Stimulated activated CD8-positive, alpha-beta memory T cell treated with anti-CD3 and anti-CD28 coated beads, Interleukin-4, amount 100 ng/mL, for 1 hour (primary cell): Measurements from ENCODE around the gene HRH2.
"Not testable (repeated sequence)": the region's sequence is repeated elsewhere in the genome, so short reads cannot be mapped to it uniquely, and the experiment has no call there.

Experiments
- DNase-seq, 2 donors: peaks; one replicate each; pipeline ENCODE4 v3.0.0-alpha.2; 2020; ENCODE audit warnings: low read depth in 2 of 2, low spot score in 1 of 2

The HRH2 gene

DNA sequence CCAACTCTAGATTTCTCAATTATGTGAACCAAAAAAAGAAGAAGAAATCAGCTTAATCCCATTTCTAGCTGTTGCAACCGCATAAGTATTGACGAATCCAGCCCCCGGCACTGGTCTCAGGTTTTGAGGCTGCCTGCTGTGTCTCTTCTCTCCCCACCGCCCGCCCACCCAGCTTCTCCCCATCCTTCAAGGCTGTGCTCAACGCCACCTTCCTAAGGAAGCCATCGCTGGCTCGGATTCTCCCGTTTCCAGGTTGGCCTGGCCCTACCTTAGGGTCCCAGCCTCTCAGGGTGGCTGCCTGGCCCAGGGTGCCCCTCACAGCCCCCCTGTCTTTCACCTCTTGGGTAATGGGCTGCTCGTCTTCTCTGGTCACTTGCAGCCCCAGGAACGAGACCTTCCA, 77.8 kb downstream of the HRH2 start:
- DNase-seq, result no peak

GRCh38 chr5:175736652-175737051, 78.8 kb downstream of the HRH2 start:
- no peak for DNase-seq

GRCh38 chr5:175737481-175737880, 79.6 kb downstream of the HRH2 start:
- no peak for DNase-seq

GRCh38 chr5:175738126-175738525, 80.3 kb downstream of the HRH2 start:
- DNase-seq, result no peak

- DNase-seq, result no peak
Observed at GRCh38 chr5:175738602-175739133, 80.8 kb downstream of the HRH2 start.

GRCh38 chr5:175740014-175740413, 82.1 kb downstream of the HRH2 start:
- no peak for DNase-seq

DNA sequence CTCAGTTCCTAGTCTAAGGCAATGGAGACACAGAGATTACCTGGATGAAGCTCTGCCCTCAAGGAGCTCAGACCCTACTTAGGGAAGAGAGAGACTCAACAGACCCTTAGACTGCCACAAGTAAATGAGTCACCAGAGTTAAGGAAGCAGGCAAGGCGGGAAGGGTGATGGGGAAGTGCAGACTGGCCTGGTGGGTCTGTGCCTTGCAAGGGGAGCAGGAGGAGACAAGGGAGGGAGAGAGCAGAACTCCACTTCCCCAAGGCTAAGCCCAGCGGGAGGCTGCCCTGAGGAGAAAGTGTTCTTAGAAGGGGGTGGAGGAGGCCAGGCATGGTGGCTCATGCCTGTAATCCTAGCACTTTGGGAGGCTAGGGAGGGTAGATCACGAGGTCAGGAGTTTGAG, 83.7 kb downstream of the HRH2 start:
- no peak for DNase-seq

DNA sequence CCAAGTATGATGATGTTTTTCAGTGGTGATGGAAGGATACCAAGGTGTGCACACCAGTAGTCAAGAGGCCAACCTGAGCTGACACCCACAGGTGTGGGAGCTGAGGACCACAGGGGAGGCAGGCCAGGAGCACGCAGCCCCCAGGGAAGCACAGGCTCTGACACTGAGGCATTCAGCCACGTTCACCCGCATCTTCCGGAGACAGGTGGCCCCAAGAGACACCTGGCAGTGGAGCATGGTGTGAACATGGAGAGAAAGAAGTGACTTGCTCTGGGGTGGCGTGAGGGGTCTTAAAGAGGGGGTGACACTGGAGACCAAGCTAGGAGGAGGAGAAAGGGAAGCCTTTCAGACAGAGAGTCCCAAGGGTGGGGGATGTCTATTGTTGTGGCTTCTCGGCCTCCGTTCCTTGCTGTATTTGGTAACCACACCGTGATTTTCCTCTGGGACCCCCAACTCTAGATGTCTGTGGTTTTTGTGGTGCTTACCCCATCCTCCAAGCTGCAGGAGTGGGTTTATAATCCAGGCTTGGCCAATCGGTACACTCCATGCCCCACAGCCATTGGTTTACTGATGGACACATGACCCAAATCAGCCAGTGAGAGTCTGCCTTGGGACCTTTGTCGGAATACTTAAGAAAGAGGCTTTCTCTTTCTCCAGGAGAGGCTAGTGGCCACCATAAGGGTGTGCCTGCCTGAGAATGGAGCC, 84.6 kb downstream of the HRH2 start:
- no peak for DNase-seq

DNA sequence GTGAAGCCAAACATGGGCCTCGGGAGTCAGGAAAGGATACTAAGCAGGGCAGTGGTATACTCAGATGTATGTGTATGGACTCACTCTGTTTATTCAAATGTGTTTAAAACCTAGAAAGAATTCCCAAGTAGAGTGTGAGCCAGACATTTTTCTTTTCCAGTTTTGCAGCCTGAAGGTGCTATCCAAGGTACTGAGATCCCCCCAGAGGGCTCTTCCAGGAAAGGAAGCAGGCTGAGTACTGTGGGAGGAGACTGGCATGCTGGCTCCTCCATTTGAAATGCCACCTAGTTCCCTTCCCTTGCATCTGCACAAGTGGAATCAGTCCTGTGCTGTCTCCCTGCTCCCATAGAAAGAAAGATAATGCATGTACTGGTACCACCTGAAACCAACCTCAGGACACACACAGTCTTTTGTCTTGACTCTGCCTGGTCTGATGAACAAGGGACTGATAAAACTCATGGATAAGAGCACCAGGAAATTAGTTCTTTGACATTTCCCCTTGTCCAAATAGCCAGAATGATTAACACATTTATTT, 85.9 kb downstream of the HRH2 start:
- no peak for DNase-seq

DNA sequence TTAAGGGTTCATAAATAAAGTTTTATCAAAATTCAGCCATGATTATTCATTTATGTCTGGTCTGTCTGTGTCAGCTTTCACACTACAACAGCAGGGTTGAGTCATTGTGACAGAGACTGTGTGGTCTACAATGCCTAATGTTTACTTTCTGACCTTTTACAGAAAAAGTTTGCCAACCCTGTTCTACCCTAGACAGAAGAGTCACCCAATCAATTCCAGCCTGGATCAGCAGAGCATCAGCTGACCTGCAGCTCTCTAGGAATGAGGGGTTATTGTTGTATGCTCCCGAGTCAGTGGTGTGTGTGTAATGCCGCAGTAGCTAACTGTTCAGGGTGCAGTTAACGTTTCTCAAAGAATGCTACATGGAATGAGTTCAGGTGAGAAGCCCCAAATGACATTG, 87.3 kb downstream of the HRH2 start:
- no peak for DNase-seq

DNA sequence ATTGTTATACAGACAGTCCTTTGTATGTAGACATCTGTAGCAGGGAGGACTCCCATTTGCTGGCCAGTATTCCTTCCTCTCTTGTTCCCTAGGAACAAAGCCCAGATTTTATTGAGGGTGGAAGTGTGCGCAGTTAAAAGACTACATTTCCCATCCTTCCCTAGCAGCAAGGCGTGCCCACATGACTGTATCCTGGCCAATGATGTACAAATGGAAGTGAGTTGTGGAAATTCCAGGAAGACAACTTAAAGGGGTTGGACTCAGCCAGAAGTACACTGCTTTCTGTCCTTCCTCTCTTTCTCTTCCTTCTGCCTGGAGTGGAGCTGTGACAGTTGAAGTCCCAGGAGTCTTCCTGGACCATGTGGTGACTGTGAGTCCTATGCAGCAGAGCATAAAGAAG, 89.0 kb downstream of the HRH2 start:
- DNase-seq, result no peak

- no peak for DNase-seq
Observed at GRCh38 chr5:175747539-175748060, 89.7 kb downstream of the HRH2 start.

GRCh38 chr5:175748650-175749049, 90.8 kb downstream of the HRH2 start:
- no peak for DNase-seq

DNA sequence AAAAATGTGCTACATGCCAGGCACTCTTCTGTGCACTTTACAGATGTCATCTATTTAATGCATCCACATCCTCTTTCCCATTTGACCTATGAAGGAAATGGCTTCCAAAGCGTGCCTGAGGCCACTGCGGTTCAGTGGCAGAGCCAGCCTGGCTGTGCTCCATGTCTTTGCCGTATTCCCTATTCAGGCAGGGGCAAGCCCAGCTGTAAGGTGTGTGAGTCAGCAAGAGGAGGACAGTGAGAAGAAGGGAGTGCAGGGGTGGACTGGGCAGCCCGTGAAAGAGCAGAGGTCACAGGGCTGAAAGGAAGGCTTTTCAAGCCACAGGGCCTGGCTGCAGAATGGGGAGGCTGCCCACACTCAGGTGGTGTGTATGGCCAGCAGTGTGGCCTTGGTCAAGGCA, 91.7 kb downstream of the HRH2 start:
- no peak for DNase-seq

- DNase-seq, result no peak
Observed at GRCh38 chr5:175750511-175750931, 92.7 kb downstream of the HRH2 start.

DNA sequence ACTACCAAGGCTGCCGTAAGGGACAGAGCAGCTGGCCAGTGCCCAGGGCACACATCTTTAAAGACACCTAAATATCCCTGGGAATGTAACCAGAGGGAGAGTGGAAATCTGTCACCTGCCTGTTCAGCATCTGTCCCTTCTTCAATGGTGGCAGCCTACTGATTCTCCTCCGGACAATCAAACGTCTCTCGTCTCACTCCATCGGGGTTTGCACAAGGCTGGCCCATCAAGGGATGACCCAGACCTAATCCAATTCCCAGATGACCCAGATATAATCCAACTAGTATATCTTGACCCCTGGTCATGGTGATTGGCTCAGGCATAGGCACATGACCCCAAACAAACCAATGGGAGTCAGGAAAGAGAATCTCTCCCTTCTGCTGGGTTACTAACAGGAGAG, 93.5 kb downstream of the HRH2 start:
- no peak for DNase-seq

- no peak for DNase-seq
Observed at GRCh38 chr5:175752826-175753535, 95.1 kb downstream of the HRH2 start.

DNA sequence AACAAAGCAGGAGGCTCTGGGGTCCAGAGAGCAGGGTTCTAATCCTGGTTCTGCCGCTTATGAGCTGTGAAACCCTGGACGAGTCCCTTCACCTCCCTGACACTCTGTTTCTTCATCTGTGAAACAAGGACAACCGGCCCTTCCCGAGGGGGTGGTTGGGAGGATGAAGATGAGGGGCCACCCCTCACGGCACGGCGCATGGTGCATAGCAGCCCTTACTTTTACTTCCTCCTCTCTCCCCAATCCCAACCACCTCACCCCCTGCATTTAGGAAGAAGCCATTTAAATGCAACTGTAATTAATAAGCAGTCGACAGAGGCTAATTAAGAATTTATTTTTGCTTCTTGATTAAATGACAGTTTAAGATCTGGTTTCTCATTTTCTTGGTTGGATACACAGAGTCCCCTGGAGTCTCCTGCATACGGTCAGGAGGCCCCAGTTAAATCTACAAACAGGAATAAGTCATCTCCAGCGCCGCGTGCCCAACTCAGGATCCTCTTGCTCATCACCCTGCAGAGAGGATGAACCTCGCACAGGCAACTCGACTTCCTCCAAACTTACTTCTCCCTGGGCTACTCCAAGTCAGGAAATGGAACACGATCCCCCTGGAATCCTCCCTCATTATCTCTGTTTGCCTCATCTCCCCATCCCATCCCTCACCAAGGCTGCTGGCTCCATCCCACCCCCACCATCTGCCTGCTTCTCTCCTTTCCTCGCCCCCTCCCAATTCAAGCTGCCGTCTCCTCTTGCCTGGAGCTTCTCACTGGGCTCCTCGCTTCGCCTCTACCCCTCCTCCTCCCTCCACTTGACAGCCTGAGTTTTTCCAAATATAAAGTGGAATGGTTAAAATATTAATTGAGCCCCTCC, 95.9 kb downstream of the HRH2 start:
- no peak for DNase-seq

DNA sequence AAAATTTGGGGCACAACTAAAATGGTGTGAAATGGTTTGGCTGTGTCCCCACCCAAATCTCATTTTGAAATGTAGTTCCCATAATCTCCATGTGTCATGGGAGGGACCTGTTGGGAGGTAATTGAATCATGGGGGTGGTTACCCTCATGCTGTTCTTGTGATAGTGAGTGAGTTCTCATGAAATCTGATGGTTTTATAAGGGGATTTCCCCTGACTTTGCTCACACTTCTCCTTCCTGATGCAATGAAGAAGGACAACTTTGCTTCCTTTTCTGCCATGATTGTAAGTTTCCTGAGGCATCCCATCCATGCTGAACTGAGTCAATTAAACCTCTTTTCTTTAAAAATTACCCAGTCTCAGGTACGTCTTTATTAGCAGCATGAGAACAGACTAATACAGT, 102.1 kb downstream of the HRH2 start:
- not testable (repeated sequence) for DNase-seq
